OCI-M2 (cell line): ENCODE results near the gene NRCAM.

Source experiments
- DNase-seq: peaks from one replicate; lab custom pipeline; 2025; ENCODE audit not compliant: unreplicated experiment; lab: John Stamatoyannopoulos, UW

Gene NRCAM

GRCh38 chr7:108135446-108136190 is 320.6 kb downstream of the NRCAM start:
- no peak for DNase-seq

- no peak for DNase-seq
Measured at GRCh38 chr7:108134486-108134885, 321.8 kb downstream of the NRCAM start.

GRCh38 chr7:108132551-108133265 is 323.5 kb downstream of the NRCAM start:
- DNase-seq, result no peak

GRCh38 chr7:108130261-108130660 is 326.0 kb downstream of the NRCAM start, which contains the start of gene LAMB4:
Gene LAMB4, minus strand, starts transcription at chr7:108130361. Its CDS starts 7,197 bp downstream, at chr7:108123164.
- no peak for DNase-seq

GRCh38 chr7:108129018-108129965 is 326.9 kb downstream of the NRCAM start:
- DNase-seq, result no peak

- no peak for DNase-seq
Measured at GRCh38 chr7:108128514-108128913, 327.7 kb downstream of the NRCAM start.

- no peak for DNase-seq
Measured at GRCh38 chr7:108127461-108127860, 328.8 kb downstream of the NRCAM start.

GRCh38 chr7:108124820-108125219 is 331.4 kb downstream of the NRCAM start:
- DNase-seq, result no peak

GRCh38 chr7:108122181-108122580 is 334.1 kb downstream of the NRCAM start:
- DNase-seq, result no peak

- no peak for DNase-seq
Measured at GRCh38 chr7:108120933-108121332, 335.3 kb downstream of the NRCAM start.

GRCh38 chr7:108120196-108120595 is 336.0 kb downstream of the NRCAM start:
- no peak for DNase-seq

GRCh38 chr7:108118959-108119358 is 337.3 kb downstream of the NRCAM start:
- DNase-seq, result no peak

- no peak for DNase-seq
Measured at GRCh38 chr7:108114117-108114841, 342.0 kb downstream of the NRCAM start.

- no peak for DNase-seq
Measured at GRCh38 chr7:108112683-108113082, 343.6 kb downstream of the NRCAM start.

GRCh38 chr7:108109221-108109908 is 346.9 kb downstream of the NRCAM start:
- DNase-seq, result no peak

- no peak for DNase-seq
Measured at GRCh38 chr7:108108131-108108530, 348.1 kb downstream of the NRCAM start.

GRCh38 chr7:108104324-108104723 is 351.9 kb downstream of the NRCAM start:
- DNase-seq, result no peak

GRCh38 chr7:108103558-108104298 is 352.5 kb downstream of the NRCAM start:
- DNase-seq, result no peak

GRCh38 chr7:108102671-108103312 is 353.4 kb downstream of the NRCAM start:
- no peak for DNase-seq
